NOMO-1 treated with DMSO at 0.1 percent for 48 hours (cell line): ENCODE data around the gene NFAT5.

ENCODE experiments used
- DNase-seq: peaks from one replicate; lab custom pipeline; 2025; ENCODE audit not compliant: unreplicated experiment; lab: John Stamatoyannopoulos, UW

The NFAT5 gene

DNA sequence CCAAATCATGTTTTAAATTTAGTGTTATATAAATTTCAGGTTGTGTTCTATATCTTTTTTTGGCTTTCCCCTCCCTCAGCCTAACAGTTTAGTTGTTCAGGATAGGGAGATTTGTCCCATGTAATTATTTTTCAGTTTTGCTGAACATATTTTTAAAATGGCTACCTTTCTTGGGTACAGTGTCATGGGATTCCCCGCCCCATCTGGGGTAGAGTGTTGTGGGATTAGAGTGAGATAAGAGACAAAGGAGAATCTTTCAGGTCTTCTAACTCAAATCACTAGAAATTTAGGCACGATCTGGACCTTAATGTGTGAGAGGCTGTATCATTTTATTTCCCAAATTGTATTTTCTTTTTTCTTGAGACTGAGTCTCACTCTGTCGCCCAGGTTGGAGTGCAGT lies 24.8 kb downstream of the NFAT5 start:
- DNase-seq, result no peak

DNA sequence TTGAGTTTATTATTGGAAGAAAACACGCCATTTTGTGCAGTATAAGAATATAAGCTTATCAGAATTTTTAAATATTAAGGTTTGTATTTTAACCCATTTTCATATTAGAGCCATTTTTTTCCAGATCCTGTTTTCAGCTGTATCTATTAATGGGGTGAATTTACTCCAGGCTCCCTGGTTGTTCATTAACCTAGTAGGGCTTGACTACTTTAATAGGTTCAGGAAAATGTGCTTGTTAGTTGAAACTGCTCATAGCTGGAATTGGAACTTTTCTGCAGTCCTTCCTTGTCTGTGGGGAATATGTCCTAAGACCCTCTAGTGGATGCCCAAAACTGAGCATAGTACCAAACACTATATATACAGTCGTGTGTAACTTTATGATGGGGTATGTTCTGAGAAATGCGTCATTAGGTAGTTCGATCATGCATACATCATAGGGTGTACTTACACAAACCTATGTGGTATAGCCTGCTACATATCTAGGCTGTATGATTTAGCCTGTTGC lies 28.0 kb downstream of the NFAT5 start:
- no peak for DNase-seq

DNA sequence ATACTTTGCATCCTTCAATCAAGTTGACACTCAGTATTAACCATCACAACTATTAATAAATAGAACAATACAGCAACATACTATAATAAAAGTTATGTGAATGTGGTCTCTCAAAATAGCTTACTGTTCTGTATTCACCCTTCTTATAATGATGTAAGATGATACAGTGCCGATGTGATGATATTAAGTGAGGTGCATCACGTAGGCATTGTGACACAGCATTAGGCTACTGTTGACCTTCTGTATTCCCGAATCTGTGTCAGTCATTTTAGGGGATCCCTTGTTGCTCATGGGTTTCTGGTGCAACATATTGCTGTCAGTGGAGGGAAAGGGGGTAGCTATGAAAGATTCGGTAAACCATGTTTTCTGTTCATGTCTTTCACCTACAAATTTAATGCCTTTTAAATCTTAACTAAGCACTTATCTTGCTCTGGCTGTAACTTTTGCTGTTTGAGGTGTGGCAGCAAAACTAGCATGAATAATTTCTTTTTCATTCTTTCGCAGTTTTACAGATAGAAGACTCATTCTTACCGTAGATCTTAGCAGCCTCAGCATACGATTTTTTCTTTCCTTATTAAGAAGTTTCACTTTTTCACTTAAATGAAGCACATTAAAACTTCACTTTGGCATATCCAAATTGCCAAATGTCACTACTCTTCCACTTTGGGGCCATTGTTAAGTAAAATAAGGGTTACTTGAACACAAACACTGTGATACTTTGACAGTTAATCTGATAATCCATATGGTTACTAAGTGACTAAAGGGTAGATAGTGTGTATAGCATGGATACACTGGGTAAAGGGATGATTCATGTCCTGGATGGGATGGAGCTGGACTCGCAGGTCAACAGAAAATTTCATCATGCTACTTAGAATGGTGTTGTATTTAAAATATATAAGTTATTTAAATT lies 29.6 kb downstream of the NFAT5 start:
- no peak for DNase-seq

DNA sequence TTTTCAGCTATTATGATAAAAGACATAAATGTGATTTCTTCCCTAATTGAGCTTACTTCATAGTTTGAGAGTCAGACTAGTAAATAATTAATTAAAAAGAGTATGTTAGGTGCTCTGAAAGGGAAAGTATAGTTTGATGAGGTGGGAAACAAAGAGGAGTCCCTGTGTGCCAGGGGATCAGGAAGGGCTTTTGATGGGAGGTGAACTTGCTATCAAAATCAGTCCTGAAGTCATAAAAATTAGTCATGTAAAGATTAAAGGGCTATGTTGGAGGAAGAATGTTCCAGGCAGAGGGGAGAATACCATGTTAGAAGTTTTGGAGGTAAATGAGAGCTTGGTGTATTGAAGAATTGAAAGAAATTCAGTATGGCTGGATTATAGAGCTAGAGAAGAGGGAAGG lies 31.0 kb downstream of the NFAT5 start:
- DNase-seq, result no peak

DNA sequence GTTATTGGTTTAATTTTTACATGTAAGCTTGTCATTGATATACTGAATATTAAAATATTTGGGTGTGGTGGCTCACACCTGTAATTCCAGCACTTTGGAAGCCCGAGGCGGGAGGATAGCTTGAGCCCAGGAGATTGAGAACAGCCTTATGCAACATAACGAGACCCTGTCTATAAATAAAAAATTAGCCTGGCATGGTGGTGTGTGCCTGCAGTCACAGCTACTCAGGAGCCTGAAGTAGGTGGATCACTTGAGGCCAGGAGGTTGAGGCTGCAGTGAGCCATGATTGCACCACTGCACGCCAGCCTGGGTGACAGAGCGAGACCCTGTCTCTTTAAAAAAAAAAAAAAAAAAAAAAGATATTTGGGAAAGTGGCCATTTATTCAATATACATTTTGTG lies 32.3 kb downstream of the NFAT5 start:
- no peak for DNase-seq

DNA sequence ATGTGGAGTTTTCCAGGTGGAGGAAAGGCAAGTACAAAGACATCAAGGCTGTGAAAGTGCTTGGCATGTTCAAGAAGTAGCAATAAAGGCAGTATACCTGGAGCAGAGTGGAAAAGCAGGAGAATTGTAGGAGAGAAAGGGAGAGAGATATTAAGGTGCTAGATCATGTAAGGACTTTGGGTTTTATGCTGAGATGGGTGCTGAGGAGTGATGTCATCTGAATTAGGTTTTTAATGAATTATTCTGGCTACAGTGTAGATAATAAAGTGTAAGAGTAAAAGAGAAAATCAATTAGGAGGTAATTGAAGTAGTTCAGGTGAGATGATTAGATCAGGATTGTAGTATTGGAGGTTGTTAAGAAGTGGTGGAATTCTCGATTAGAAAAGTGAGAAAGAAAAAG lies 34.0 kb downstream of the NFAT5 start:
- DNase-seq, result no peak

DNA sequence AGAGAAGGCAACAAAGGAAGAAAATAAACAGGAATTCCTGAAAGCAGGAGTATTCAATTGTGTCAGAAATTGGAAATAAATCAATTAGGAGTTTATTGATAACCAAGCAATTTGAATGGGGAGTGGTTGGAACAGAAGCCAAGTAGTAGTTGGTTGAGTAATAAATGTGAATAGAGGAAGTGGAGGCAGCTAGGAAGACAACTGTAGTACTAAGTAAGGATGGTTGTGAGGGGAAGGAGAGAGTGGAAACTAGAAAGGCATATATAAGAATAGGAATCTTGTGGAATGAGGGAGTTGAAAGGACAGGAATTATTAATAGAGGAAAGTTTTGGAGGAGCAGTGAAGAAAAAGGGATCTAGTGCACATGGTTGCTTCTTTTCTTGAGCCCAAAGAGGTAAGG lies 34.4 kb downstream of the NFAT5 start:
- peak; percentile 56 for DNase-seq

DNA sequence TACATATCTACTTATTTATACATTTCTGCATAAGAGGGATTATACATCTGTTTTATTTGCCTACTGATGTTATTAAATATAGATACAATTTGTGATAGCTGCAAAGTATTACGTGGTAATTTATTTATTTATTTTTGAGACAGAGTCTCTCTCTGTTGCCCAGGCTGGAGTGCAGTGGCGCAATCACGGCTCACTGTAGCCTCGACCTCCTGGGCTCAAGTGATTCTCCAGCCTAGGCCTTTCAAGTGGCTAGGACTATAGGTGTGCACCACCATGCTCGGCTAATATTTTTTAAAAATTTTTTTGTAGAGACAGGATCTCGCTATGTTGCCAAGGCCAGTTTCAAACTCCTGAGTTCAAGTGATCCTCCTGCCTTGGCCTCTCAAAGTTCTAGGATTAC lies 35.5 kb downstream of the NFAT5 start:
- DNase-seq, result no peak

DNA sequence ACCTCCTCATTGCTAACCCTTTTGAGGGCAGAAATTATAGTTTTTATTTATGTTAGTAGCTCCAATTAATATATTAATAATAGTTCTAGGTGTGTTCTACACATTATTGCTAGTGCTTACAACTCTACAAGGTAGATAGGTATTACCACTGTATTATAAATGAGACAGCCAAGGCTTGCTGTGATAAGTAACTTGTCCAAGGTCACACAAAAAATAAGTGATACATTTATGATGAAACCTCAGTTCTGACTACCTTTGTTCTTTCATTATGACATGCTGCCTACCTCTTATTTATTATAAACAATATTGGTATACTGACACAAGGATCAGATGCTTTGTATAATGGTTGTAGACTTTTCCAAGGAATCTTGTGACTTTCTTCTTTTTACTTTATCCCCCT lies 41.2 kb downstream of the NFAT5 start:
- no peak for DNase-seq

DNA sequence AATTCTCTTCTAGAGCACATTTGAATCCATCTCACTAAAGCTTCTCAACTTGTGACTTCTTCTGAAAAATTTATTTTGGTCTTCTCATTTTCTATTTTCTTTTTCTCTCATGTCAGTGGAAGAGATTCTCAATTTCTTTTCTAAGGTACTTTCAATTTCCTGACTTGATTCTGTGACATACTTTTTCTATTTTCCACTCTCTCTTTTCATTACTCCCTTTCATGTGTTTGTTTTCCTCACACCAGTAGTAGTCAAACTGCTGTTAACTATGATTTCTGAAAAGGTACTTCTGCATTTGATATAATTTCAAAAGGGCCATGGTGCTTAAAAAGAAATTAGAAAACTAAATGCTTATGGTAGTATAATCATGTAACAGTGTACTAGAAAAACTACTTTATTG lies 41.9 kb downstream of the NFAT5 start:
- DNase-seq, result no peak

DNA sequence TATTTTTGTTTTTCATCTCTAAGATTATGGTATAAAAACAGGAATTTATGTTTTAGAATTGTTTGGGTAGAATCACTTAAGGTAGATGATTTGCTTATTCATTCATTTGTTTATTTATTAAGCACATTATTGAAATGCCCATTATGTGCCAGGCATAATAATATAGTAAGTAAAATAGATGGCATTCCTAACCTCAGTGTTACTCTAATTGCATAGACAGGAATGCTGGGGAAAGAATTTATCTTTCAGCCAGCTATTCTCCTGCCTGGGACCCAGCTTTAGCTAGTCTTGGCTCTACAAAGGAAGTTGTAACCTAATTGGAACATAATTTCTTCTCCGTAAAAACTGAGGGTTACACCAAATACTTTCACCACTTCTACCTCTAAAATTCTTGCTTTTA lies 44.6 kb downstream of the NFAT5 start:
- DNase-seq, result no peak

DNA sequence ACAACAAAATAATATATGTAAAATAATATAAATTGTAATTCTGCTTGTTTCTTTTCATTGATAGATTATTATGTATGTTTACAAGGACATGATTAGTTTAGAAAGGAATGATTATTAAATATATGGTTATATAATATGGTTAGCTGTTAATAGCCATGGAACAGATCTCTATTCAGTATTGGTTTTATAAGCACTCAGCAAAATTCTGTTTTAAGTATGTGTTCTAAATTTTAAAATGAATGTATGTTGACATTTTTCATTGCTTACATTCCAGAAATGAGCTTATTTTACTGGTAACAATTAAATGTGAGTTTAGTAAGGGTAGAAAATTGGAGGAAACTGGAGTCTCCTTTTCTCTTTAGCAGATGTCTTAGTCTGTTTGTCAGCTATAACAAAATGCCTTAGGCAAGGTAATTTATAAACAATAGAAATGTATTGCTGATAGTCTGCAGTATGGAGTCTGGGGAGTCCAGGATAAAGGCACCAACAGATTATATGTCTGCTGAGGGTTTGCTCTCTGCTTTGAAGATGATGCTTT lies 45.4 kb downstream of the NFAT5 start:
- no peak for DNase-seq

DNA sequence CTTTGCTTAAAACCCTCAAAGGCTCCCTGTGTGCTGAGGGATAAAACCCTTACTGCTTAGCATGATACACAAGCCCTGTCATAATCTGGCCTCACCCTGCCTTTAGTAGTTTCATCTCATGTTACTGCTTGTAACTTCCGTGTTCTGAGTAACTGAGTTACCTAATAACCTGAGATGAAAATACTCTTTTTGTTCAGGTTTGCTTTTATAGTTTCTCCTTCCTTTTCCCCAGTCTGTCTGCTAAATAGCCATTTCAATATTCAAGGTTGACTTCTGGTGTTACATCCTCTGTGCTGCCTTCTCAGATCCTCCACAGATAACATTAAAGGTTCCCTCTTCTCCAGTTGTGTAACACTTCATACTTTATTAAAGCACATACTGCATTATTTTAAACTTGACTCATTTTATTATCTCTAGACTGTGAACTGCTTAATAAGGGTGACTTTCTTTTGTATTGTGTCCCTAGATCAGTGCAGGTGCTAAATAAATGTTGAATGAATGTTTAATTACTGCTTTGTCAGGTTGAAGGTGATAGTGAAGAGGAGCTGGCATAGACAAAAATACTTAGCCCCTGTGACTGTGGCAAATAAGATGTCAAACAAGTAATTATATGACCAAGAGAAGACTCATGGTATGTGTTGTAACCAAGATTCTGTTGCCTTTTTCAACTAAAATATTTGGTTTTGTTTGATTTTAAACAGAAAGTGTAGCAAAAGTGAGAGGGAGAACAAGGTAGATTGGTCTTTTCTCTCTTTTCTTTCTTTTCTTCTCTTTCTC lies 47.8 kb downstream of the NFAT5 start:
- DNase-seq, result peak; percentile 65

DNA sequence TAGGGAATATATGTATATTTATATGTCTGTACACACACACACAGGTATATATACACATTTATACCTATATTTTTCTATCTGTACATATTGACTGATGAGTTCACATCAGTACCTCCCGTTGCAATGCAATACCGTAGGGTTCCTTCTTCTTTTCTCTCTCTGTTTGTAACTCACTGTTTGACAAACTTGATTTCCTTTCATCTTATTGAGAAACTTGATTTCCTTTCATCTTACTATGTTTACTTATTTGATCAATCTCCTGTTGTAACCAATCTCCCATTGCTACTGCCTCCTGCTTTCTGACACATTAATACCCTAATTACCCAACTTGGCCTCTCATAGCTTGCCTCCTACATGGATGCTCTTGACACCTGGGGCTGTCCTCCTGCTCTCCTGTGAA lies 49.8 kb downstream of the NFAT5 start:
- no peak for DNase-seq

DNA sequence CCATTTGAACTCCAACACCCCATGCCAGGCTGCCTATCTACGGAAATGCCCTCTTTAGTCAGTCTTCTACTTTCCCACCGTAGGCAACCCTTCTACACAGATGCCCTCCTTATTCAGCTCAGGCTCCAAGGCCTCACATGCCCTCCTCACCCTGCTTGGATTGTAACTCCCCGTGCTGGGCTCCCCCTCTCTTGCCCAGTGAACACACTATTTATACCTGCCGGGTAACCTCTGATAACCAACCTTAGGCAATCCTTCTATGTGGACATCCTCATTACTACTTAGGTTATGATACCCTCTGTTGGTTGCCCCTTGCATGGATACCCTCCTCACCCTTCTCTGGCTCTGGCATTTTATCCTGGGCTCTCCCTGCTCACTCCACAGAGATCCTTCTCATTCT lies 50.3 kb downstream of the NFAT5 start:
- no peak for DNase-seq

DNA sequence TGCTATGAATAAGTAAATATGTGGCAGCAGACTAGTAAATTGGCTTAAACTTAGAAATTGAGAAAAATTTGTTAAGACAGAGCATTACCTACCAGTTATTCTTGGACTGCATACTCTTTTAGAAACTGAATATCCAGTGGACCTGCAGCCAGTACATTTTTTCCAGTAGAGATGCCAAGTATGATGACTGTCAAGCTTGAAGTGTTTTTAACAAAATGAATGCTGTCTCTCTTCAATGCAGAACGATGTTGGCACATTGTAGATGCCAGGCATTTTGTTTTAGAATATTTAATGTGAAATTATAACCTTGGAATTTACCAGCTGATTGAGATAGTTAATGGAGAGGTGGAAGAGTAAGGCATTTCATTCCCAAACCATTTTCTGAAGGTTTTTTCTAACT lies 52.5 kb downstream of the NFAT5 start:
- DNase-seq, result no peak

DNA sequence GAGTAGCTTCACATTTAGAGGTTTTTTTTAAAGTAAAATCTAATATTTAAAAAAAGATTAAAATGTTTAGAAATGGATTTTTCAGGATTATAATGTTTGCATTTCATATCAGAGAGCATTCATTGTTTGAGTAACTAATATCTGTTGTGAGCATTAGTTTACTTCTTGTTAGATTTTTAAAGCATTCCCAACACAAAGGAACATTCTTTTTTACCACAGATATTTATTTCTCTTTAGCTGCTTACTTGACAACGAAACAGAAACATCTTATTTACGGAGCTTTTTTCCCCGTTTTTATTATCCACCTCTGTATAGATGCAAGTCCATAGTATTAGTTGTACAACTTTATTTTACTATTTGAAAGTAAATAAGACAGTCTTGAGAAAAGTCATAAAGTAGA lies 53.0 kb downstream of the NFAT5 start:
- DNase-seq, result no peak

DNA sequence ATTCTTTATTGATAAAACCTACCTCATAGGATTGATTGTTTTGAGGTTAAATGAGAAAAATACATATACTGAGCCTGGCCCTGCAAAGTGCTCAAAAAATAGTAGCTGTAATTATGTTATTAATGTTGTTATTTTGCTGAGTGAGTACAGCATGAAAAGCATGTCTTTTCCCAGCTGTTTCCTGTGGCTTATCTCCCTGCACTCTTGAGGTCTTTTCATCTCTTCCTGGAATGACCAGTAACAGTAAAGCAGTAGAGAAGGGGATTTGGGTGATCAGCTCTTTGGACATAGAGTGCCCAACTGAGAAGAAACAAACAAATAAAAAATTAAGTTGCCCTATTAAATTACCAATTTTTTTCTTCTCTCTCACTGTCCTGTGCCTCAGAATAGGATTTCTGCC lies 53.7 kb downstream of the NFAT5 start:
- DNase-seq, result no peak

DNA sequence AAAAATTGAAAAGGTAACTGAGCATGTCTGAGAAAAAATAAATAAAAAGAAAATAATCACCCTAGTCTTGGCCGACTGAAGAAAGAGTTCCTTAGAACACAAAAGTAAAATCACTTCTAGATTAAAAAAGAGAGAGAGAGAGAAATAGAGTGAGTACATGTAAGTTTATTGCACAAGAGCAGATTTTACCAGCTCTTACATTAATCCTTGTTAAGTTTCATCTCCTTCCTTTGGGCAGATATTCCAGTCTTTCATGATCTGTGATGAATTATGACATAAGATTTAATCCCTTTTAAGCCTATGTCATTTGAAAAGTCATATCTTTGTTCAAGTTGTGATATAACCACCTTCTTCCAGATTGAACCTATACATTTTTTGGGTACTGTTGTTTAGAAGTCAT lies 54.8 kb downstream of the NFAT5 start:
- DNase-seq, result no peak

DNA sequence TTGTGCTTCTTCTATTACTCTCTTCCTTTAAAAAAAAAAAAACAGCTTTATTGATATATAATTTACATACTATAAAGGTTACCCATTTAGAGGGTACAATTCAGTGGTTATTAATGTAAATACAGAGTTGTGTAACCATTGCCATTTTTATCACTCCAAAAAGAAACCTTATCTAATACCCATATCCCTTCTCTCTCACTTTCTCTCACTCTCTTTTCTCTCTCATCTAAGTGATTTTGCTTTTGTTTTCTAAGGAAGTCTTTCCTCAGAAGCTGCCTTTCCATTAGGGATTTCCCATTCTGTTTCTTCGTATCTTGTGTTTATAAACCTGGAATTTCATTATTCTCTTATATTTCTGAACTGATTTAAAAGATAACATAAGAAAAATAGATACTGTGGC lies 55.5 kb downstream of the NFAT5 start:
- DNase-seq, result no peak

DNA sequence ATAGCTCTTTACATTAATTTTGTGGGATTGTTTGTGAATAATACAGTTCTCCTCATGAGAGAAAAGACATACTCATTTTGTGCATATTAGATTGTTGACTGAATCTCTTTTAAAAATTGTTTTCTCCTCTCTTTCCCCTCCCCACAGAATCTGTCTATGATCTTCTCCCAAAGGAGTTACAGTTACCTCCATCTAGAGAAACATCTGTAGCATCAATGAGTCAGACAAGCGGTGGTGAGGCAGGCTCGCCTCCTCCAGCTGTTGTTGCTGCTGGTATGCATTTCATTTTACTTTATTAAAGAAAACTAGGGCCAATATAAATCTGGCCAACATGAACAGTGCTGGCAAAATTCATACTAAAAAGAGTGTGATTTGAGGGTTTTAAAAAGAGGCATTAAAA lies 60.5 kb downstream of the NFAT5 start:
- no peak for DNase-seq

DNA sequence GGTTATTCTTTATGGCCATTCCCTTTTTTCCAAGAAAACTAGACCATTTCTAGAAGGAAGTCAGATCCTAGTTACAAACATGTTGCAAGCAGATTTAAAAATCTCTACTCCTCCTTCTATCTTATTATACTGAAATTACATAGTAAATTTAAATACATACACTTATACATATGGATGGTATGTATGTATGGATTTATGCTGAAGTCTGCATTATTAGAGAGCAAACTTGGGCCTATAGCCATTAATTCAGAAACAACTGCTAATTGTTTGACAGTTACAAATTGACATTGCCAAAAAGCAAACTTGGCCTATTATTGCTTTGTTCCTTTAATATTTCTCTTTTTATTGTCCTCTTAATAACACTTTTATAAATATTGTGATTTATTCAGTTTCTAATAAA lies 67.1 kb downstream of the NFAT5 start:
- DNase-seq, result no peak
